HG03025 (cell line): ENCODE results near the gene RAET1L.
"Not testable (repeated sequence)": the region's sequence is repeated elsewhere in the genome, so short reads cannot be mapped to it uniquely, and the experiment has no call there.

Experiments
- ATAC-seq: cut with Tn5 transposase; IDR thresholded peaks from one replicate; pipeline ENCODE4 v1.9.1; 2021; ENCODE audit warnings: mild to moderate bottlenecking, moderate library complexity; ENCODE audit not compliant: unreplicated experiment, low FRiP score

Gene RAET1L

GRCh38 chr6:150018846-150019580, 6.3 kb downstream of the RAET1L start:
- no peak for ATAC-seq

- not testable (repeated sequence) for ATAC-seq
Measured at GRCh38 chr6:150017186-150017521, 8.2 kb downstream of the RAET1L start.

GRCh38 chr6:150016324-150017185, 8.8 kb downstream of the RAET1L start:
- no peak for ATAC-seq

GRCh38 chr6:150015281-150016001, 9.9 kb downstream of the RAET1L start:
- not testable (repeated sequence) for ATAC-seq

- not testable (repeated sequence) for ATAC-seq
Measured at GRCh38 chr6:150014623-150015280, 10.6 kb downstream of the RAET1L start.

- ATAC-seq, result not testable (repeated sequence)
Measured at GRCh38 chr6:150013785-150014622, 11.3 kb downstream of the RAET1L start.

GRCh38 chr6:150012846-150013784, 12.2 kb downstream of the RAET1L start:
- ATAC-seq, result not testable (repeated sequence)

- no peak for ATAC-seq
Measured at GRCh38 chr6:150008588-150008987, 16.7 kb downstream of the RAET1L start.

GRCh38 chr6:150006961-150007464, 18.3 kb downstream of the RAET1L start:
- no peak for ATAC-seq

- no peak for ATAC-seq
Measured at GRCh38 chr6:150005761-150006651, 19.3 kb downstream of the RAET1L start.

GRCh38 chr6:150004783-150005717, 20.3 kb downstream of the RAET1L start:
- ATAC-seq, result peak; percentile 68

- no peak for ATAC-seq
Measured at GRCh38 chr6:150004101-150004782, 21.1 kb downstream of the RAET1L start.

GRCh38 chr6:150003599-150003998, 21.7 kb downstream of the RAET1L start:
- ATAC-seq, result not testable (repeated sequence)

GRCh38 chr6:150002710-150003109, 22.6 kb downstream of the RAET1L start:
- ATAC-seq, result no peak

GRCh38 chr6:150001295-150002008, 23.9 kb downstream of the RAET1L start:
- ATAC-seq, result no peak
